HCT116 (cell line): ENCODE results near the gene GPX7. TPM values are rescaled to one million over a fixed set of nuclear protein-coding genes. Genes with fewer than 3 reads are reported as not detected.

Experiments used
- ATAC-seq: fragments of 200-7000 bp; cut with Tn5 transposase; 2 replicates; pipeline ENCODE4 v1.9.1; 2020; ENCODE audit warnings: mild to moderate bottlenecking, moderate library complexity
- BruUV-seq: library from RNA; stranded (reverse); fragments of 400-500 nt; replicated peaks from 2 replicates; lab custom pipeline; 2021; lab: Mats Ljungman, UMichigan
- CTCF ChIA-PET: fragments of 300-600 bp; sonication (Branson Sonifier 250); formaldehyde crosslinking; loops from one replicate; lab custom pipeline; 2021; ENCODE audit warnings: antibody characterized with exemption; lab: Charles Lee
- POLR2A ChIA-PET: fragments of 300-600, 350-600 bp; sonication (Branson Sonifier 250); formaldehyde crosslinking; loops from one replicate; lab custom pipeline; 2021; ENCODE audit warnings: antibody characterized with exemption; lab: Charles Lee
- RAD21 ChIA-PET, 2 experiments: fragments of 300-600 bp; sonication (Branson Sonifier 250); formaldehyde crosslinking; loops; one replicate each; lab custom pipeline; 2023; ENCODE audit warnings: low total read pairs in 2 of 2; ENCODE audit not compliant: uncharacterized antibody in 2 of 2, unreplicated experiment in 2 of 2, low non-redundant PET in 1 of 2; lab: Charles Lee
- DNase-seq: peaks from one replicate; pipeline ENCODE4 v3.0.0-alpha.2; 2010; ENCODE audit warnings: low read depth, low spot score
- H2AFZ ChIP-seq: fragments of 200-600 bp; shearing (Covaris generic), sonication (generic); 2 replicates; pipeline ENCODE4 v1.6.1; 2017; ENCODE audit warnings: low read depth, mixed run types, mixed read lengths, antibody characterized with exemption, low read length; ENCODE audit not compliant: poor library complexity, severe bottlenecking
- H3K27ac ChIP-seq: 2 replicates; pipeline ENCODE4 v1.5.1; 2012; ENCODE audit warnings: low read depth, low read length
- H3K27me3 ChIP-seq: fragments of 200-600 bp; sonication (generic); 2 replicates; pipeline ENCODE4 v1.6.1; 2016; ENCODE audit warnings: mixed run types, low read length, mixed read lengths; ENCODE audit not compliant: insufficient read depth
- H3K36me3 ChIP-seq, 2 experiments: fragments of 200-500 bp in 1 of 2; fragments of 200-600 bp in 1 of 2; sonication (Bioruptor generic) in 1 of 2; sonication (generic) in 1 of 2; 2 replicates each; pipeline versions ENCODE4 v1.5.1 to v1.6.1; 2014 to 2016; ENCODE audit warnings: low read length in 2 of 2, inconsistent platforms in 1 of 2, mixed read lengths in 1 of 2, mixed run types in 1 of 2; ENCODE audit not compliant: insufficient read depth in 2 of 2, control insufficient read depth in 1 of 2
- H3K4me1 ChIP-seq, 2 experiments: fragments of 200-600 bp in 1 of 2; sonication (generic) in 1 of 2; 2 replicates each; pipeline versions ENCODE4 v1.5.1 to v1.6.1; 2012 to 2017; ENCODE audit warnings: low read length in 2 of 2, inconsistent platforms in 1 of 2, mild to moderate bottlenecking in 1 of 2, mixed read lengths in 1 of 2, mixed run types in 1 of 2, moderate library complexity in 1 of 2; ENCODE audit not compliant: insufficient read depth in 2 of 2, control insufficient read depth in 1 of 2
- H3K4me2 ChIP-seq: fragments of 200-600 bp; sonication (generic); 2 replicates; pipeline ENCODE4 v1.6.1; 2017; ENCODE audit warnings: mixed run types, low read length, mixed read lengths
- H3K4me3 ChIP-seq, 2 experiments: fragments of 200-600 bp in 1 of 2; sonication (generic) in 1 of 2; replicated peaks in 1 of 2; 2 replicates each; pipeline ENCODE4 v1.5.1; 2011 to 2016; ENCODE audit warnings: low read length in 2 of 2, control low read depth in 1 of 2, low read depth in 1 of 2, mild to moderate bottlenecking in 1 of 2, mixed read lengths in 1 of 2, mixed run types in 1 of 2
- H3K79me2 ChIP-seq: fragments of 200-600 bp; sonication (generic); 2 replicates; pipeline ENCODE4 v1.6.1; 2017; ENCODE audit warnings: mild to moderate bottlenecking, mixed run types, low read length, moderate library complexity, mixed read lengths; ENCODE audit not compliant: insufficient read depth
- H3K9ac ChIP-seq: fragments of 200-600 bp; sonication (generic); 2 replicates; pipeline ENCODE4 v1.6.1; 2016; ENCODE audit warnings: low read length, mixed read lengths
- H3K9me2 ChIP-seq: fragments of 200-600 bp; sonication (generic), shearing (Covaris generic); 2 replicates; pipeline ENCODE4 v1.6.1; 2017; ENCODE audit warnings: mixed run types, mild to moderate bottlenecking, moderate library complexity; ENCODE audit not compliant: insufficient read depth
- H3K9me3 ChIP-seq, 2 experiments: fragments of 200-500 bp in 1 of 2; fragments of 200-600 bp in 1 of 2; sonication (Bioruptor generic) in 1 of 2; sonication (generic) in 1 of 2; 2 replicates each; pipeline ENCODE4 v1.6.1; 2014 to 2017; ENCODE audit warnings: low read length in 2 of 2, mixed read lengths in 2 of 2, inconsistent platforms in 1 of 2, low read depth in 1 of 2, mild to moderate bottlenecking in 1 of 2, mixed run types in 1 of 2, moderate library complexity in 1 of 2; ENCODE audit not compliant: control insufficient read depth in 1 of 2, insufficient read depth in 1 of 2
- H4K20me1 ChIP-seq: fragments of 200-600 bp; sonication (generic), shearing (Covaris generic); 2 replicates; pipeline ENCODE4 v1.6.1; 2017; ENCODE audit warnings: mixed run types, mild to moderate bottlenecking, moderate library complexity; ENCODE audit not compliant: insufficient read depth
- CBX3 ChIP-seq: IDR thresholded peaks from 2 replicates; pipeline ENCODE4 v1.6.1; 2012; ENCODE audit warnings: low read depth
- CEBPB ChIP-seq: IDR thresholded peaks from 2 replicates; pipeline ENCODE4 v1.6.1; 2012; ENCODE audit warnings: low read depth
- EGR1 ChIP-seq: IDR thresholded peaks from 2 replicates; pipeline ENCODE4 v1.6.1; 2012; ENCODE audit warnings: low read depth
- ELF1 ChIP-seq: IDR thresholded peaks from 2 replicates; pipeline ENCODE4 v1.6.1; 2012; ENCODE audit warnings: low read depth, borderline replicate concordance
- EZH2 ChIP-seq: fragments of 200-600 bp; sonication (generic); IDR thresholded peaks from 2 replicates; pipeline ENCODE4 v1.6.1; 2017; ENCODE audit warnings: antibody characterized with exemption, mixed run types
- EZH2phosphoT487 ChIP-seq: fragments of 200-600 bp; IDR thresholded peaks from 2 replicates; pipeline ENCODE4 v1.6.1; 2018; ENCODE audit warnings: antibody characterized with exemption, borderline replicate concordance
- FOSL1 ChIP-seq: IDR thresholded peaks from 2 replicates; pipeline ENCODE4 v1.6.1; 2012; ENCODE audit warnings: low read depth
- JUND ChIP-seq: IDR thresholded peaks from 2 replicates; pipeline ENCODE4 v1.6.1; 2012
- RAD21 ChIP-seq: IDR thresholded peaks from 2 replicates; pipeline ENCODE4 v1.6.1; 2012; ENCODE audit warnings: low read depth, mild to moderate bottlenecking
- SIN3A ChIP-seq: IDR thresholded peaks from 2 replicates; pipeline ENCODE4 v1.6.1; 2012; ENCODE audit warnings: low read depth
- SP1 ChIP-seq: IDR thresholded peaks from 2 replicates; pipeline ENCODE4 v1.6.1; 2012; ENCODE audit warnings: low read depth
- SRF ChIP-seq: IDR thresholded peaks from 2 replicates; pipeline ENCODE4 v1.6.1; 2012; ENCODE audit warnings: low read depth
- TCF7L2 ChIP-seq: IDR thresholded peaks from 2 replicates; pipeline ENCODE4 v1.7.0; 2011; ENCODE audit warnings: borderline replicate concordance, inconsistent platforms; ENCODE audit not compliant: insufficient read depth, insufficient read length; ENCODE audit errors: extremely low read depth
- YY1 ChIP-seq: IDR thresholded peaks from 2 replicates; pipeline ENCODE4 v1.6.1; 2011; ENCODE audit warnings: low read length, low read depth, moderate library complexity, mild to moderate bottlenecking; ENCODE audit not compliant: insufficient replicate concordance; ENCODE audit errors: extremely low read depth
- ZFX ChIP-seq: fragments of 450-650 bp; IDR thresholded peaks from 2 replicates; pipeline ENCODE4 v1.6.1; 2017
- ZNF274 ChIP-seq: fragments of 200-500 bp; sonication (Bioruptor generic); IDR thresholded peaks from 2 replicates; pipeline ENCODE4 v1.6.1; 2014; ENCODE audit warnings: mild to moderate bottlenecking, low read depth, low read length, inconsistent platforms
- intact Hi-C: fragments of 100-400 bp; cut with micrococcal nuclease; formaldehyde crosslinking; loops from 2 replicates; pipeline ENCODE4 v1.10.0; 2022
- total RNA-seq: library from RNA; stranded (reverse); gene quantifications from one replicate; pipeline ENCODE4 v1.2.1, GENCODE V29; 2021; ENCODE audit not compliant: unreplicated experiment
- TF ChIP-seq, protein P1 (sequence below): IDR thresholded peaks from 2 replicates; pipeline ENCODE4 v1.6.1; 2011; ENCODE audit warnings: mild to moderate bottlenecking, low read length, moderate library complexity; ENCODE audit not compliant: insufficient replicate concordance; ENCODE audit errors: extremely low read depth
- TF ChIP-seq, protein P2 (sequence below): IDR thresholded peaks from 2 replicates; pipeline ENCODE4 v1.6.1; 2012

GPX7 gene
- total RNA-seq, 1 experiment from 2014 or later, result not detected

DNA sequence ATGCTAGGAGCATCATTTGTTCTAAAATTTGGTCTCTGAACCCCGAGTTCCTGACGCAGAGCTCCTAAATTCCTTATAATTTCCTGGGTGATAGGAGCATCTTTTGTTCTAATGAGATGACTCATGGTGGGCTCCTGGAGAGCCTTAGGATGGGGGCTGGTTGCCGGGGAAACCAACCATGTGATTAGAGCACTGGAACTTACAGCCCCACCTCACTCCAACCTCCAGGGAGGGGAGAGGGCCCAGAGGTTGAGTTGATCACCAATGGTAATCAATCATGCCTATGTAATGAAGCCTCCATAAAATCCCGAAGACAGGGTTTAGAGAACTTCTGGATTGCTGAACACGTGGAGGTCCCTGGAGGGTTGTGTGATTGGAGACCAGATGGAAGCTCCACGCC lies 38.5 kb downstream of the GPX7 start (continued):
- TF ChIP-seq EGR1 (no peak), FOSL1 (no peak), ZNF274 (no peak)

DNA sequence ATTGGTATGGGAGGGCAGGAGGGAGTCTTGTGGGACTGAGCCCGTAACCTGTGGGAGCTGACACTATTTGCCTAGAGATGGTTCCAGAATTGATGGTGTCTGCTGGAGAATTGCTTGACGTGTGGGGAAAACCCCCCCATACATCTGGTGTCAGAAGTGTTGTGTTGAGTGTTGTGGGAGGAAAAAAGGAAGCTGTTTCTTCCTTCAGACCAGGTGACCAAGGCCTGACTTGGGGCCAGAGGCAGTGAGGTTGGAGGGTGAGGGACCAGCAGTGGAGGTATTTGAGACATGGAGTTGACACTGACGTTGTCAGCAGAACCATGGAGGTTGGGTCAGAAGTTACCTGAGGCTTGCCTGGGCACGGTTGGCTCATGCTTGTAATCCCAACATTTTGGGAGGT lies 39.1 kb downstream of the GPX7 start:
- ChIA-PET POLR2A (no interaction called here), CTCF (no interaction called here), RAD21 (no interaction called here)
- Histone ChIP-seq H3K4me1 (no peaks in the 10 kb centered on the region), H3K27ac (no peak overlapping the region), H3K9me2 (no peaks in the 10 kb centered on the region), H3K79me2 (no peaks in the 10 kb centered on the region), H3K36me3 (no peaks in the 10 kb centered on the region), H2AFZ (no peak overlapping the region), H4K20me1 (no peaks in the 10 kb centered on the region), H3K9me3 (no peaks in the 10 kb centered on the region), H3K27me3 (no peaks in the 10 kb centered on the region), H3K4me3 (no peak overlapping the region), H3K4me2 (no peak overlapping the region), H3K9ac (no peak overlapping the region)
- TF ChIP-seq TCF7L2 (no peak), EZH2 (no peak), SIN3A (no peak), ZFX (no peak), SRF (no peak), EZH2phosphoT487 (no peak), CBX3 (no peak), RAD21 (no peak), SP1 (no peak), EGR1 (no peak), YY1 (no peak), JUND (no peak), CEBPB (no peak), ELF1 (no peak), ZNF274 (no peak)
- TF ChIP-seq, protein P1, sequence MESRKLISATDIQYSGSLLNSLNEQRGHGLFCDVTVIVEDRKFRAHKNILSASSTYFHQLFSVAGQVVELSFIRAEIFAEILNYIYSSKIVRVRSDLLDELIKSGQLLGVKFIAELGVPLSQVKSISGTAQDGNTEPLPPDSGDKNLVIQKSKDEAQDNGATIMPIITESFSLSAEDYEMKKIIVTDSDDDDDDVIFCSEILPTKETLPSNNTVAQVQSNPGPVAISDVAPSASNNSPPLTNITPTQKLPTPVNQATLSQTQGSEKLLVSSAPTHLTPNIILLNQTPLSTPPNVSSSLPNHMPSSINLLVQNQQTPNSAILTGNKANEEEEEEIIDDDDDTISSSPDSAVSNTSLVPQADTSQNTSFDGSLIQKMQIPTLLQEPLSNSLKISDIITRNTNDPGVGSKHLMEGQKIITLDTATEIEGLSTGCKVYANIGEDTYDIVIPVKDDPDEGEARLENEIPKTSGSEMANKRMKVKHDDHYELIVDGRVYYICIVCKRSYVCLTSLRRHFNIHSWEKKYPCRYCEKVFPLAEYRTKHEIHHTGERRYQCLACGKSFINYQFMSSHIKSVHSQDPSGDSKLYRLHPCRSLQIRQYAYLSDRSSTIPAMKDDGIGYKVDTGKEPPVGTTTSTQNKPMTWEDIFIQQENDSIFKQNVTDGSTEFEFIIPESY, result no peak
- TF ChIP-seq, protein P2, sequence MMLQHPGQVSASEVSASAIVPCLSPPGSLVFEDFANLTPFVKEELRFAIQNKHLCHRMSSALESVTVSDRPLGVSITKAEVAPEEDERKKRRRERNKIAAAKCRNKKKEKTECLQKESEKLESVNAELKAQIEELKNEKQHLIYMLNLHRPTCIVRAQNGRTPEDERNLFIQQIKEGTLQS, result no peak
- no peak for DNase-seq
- no peak for ATAC-seq
- no TSS peak for BruUV-seq
- intact Hi-C loops, result no loop called here
